ENCODE data around the gene ACTN1.
A peak's percentile ranks its signal among the peaks of the same experiment; 100 is the strongest.
"Not testable (repeated sequence)": the region's sequence is repeated elsewhere in the genome, so short reads cannot be mapped to it uniquely, and the experiment has no call there.

ACTN1 gene

GRCh38 chr14:68979021-68979721 lies at the start of gene ACTN1:
Gene ACTN1, minus strand, starts transcription at chr14:68979302. Its CDS starts 246 bp downstream, at chr14:68979056.
- peak; percentile 82 for DNase-seq
- peak; percentile 69 for ATAC-seq

GRCh38 chr14:69027242-69027913 lies 48.3 kb upstream of the ACTN1 start:
- ATAC-seq (no peak), DNase-seq (no peak)

DNA sequence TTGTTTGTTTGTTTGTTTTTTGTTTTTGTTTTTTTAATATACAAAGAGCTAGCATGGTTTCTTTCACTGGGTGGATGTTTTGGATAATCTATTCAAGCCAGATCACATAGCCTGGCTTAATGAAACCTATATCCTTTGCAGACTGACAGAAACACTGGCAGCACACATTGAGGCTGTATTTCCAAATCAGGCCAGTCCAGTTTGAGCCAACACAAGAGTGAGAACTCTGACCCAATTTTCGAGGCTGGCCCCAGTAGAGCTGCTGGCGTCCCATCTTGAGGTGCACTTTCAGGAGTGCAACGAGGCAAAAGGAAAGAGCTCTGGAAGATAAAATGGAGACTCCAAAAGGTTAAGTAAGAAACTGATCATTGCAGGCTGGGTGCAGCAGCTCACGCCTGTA lies 43.9 kb upstream of the ACTN1 start:
- DNase-seq (no peak), ATAC-seq (no peak)

GRCh38 chr14:69022093-69022492 lies 43.0 kb upstream of the ACTN1 start:
- DNase-seq, ATAC-seq: not testable (repeated sequence)

- ATAC-seq: no peak
Observed at GRCh38 chr14:69017706-69018105, 38.6 kb upstream of the ACTN1 start.

DNA sequence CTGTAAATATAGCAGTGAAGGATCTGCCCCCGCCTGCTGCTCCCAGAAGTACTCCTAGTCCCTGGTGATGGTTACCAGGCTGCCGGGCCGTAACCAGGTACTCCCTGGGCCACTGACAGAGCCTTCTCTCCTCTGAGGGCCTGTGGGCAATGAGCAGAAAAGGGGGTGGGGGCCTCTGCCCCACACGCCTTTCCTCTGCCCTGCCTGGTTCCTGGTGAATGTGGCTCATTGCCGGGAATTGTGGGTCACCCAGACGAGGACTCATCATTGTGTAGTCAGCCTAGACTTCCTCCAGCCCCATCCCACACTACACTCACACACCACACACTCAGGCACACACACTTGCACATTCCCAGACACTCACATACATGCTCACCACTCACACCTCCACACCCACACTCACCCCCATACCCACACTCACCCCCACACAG lies 35.7 kb upstream of the ACTN1 start:
- ATAC-seq: no peak
- DNase-seq: no peak

More at GRCh38 chr14:69017706-69018105, 38.6 kb upstream of the ACTN1 start:
- no peak for DNase-seq

DNA sequence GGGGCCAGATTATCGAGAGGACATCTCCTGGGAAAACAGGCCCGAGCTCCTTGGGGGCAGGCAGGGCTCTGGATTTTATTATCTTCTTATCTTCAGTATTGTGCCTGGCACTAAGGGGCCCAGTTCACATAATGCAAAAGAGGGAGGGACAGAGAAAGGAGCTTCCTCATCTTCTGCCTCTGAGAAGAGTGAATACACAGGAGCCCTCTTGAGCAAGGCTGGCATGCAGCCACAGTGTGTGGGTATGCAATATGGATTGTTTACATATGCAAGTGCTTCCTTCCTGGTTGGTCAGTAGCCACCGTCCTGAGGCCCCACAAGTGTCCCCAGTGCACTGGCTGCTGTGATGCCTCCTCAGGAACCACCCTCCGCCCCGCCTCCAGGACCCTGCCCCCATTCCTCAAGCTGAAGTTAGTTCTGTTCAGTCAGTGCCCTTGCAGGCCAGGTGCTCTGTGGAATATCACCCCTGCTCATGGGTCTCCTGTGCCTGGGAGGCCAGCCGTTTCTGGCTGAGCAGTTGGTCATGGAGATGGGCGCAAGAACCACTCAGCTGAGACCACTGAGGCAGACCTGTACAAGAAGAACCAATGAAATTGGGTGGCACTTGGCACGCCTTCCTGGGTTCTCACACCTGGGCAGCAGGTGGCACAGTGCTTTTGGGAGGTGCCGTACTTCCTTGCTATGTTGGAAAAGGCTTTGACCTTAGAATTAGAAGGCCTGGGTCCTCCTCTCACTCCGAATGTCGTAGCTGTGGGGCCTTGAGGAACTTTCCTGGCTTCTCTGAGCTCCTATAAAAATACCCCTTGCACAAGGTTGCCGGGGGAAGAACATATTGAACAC lies 35.1 kb upstream of the ACTN1 start:
- ATAC-seq: no peak

GRCh38 chr14:69012256-69012953 lies 33.3 kb upstream of the ACTN1 start:
- DNase-seq (no peak), ATAC-seq (no peak)

More for the DNA sequence above, 35.1 kb upstream of the ACTN1 start:
- no peak for DNase-seq

GRCh38 chr14:69010648-69011047 lies 31.5 kb upstream of the ACTN1 start:
- ATAC-seq: no peak
- DNase-seq: no peak

DNA sequence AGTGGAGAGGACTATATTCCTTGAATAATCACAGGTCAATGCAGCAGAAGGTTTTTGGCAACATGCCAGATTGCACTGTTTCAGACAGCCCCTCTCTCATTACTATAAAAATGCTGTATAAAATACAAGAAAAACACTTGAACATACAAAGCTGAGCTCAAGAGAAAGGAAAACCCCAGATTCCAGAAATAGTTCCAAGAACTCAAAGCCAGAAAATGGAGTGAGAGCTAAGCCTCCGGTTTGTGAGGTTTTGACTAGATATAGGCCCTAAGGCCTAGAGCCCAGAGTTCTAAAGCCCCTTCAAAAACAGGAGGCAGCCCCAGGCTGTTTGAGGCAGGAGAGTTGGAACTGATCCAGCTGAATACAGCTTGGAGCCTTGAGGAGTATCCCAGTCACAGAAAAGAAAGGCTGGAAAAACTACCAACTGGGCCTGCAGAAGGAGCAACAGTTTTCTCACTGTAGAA lies 29.4 kb upstream of the ACTN1 start:
- ATAC-seq: no peak
- no peak for DNase-seq

DNA sequence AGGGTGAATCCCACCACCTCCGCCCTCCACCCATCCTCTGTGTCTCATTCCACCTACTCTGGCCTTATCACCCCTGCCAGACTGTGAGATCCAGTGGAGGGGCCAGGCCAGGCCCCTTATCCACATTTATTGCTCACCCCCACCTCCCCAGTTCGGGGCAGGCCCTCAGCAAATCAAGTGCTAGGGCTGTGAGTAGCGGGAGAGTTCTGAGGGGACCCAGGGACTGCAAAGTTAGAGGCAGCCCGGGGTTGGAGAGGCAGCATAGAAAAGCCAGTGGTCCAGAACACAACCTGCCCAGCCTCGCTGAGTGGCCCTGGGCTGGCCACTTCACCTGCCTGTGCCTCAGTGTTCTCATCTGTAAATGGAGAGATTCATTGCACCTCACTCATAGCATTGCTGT lies 27.2 kb upstream of the ACTN1 start:
- ATAC-seq: no peak
- DNase-seq: no peak

DNA sequence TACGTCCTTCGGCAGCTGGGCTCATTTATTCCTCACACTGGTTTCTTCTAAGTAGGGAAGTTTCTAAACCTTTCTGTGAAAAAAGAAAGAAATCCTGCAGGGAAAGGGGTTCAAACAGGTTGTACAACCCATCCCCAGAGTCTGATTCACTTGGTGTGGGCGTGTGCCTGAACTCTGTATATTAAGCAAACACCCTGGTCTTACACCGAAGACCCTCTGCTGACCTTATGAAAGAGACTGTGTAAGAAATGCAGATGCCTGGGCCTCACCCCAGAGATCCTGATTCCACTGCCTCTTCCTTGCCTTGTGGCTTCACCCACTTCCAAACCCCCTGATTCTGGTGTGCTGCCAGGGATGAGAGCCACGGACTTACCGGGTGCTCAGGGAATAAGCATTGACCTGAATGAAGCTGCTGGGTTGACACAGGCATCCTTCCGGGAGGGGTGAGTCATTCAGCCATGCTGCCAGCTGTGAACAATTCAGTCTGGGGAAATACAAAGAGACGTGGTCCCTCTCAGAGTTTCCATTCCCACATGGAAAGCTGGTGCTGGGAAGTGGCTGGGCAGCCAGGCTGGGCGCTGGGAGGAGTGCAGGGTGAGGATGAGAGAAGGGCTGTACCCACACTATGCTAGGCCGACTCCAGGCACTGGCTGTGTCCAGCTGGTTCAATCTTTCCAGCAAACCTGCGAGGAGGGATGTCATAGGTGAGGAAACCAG lies 26.5 kb upstream of the ACTN1 start:
- peak; percentile 26 for ATAC-seq
- no peak for DNase-seq

- no peak for ATAC-seq
- no peak for DNase-seq
Observed at GRCh38 chr14:69004731-69005431, 25.8 kb upstream of the ACTN1 start.

DNA sequence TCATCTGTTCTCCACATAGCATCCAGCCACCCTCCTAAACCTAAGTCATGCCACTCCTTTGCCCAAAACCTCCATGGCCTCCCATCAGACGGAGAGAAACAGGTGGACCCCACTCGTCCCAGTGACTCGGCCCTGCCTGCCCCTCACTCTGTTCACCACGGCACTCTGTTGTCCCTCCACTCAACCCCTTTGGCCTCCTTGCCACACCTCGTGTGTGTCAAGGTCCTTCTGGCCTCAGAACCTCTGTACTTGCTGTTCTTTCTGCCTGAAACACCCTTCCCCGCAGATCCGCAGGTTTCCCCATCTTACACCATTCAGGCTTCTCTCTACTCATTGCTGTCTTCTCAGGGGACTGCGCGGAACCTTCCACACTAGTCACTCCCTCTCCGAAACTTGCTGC lies 24.5 kb upstream of the ACTN1 start:
- ATAC-seq (no peak), DNase-seq (no peak)

- ATAC-seq: no peak
- no peak for DNase-seq
Observed at GRCh38 chr14:69002069-69002468, 23.0 kb upstream of the ACTN1 start.

- no peak for DNase-seq
Observed at GRCh38 chr14:69001375-69001774, 22.3 kb upstream of the ACTN1 start.

GRCh38 chr14:68998062-68998461 lies 19.0 kb upstream of the ACTN1 start:
- ATAC-seq: no peak

More at GRCh38 chr14:69001375-69001774, 22.3 kb upstream of the ACTN1 start:
- no peak for ATAC-seq

DNA sequence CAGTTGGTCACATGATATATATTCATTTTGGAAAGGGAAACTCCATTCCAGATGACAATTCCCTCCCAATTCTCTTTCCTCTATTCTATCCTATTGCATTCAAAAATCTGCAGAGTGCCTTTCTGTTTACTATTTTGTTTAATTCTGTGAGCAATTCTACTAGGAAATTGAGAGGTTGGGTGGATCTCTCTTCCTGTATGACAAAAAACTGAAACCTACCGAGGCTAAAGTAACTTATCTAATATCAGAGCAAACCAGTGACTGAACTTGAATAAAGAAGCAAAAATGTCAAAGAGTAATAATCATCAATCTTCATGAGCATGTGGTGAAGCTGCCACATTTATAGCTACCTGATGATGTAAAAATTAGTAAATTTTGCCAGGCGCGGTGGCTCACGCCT lies 16.6 kb upstream of the ACTN1 start:
- ATAC-seq: no peak
- DNase-seq: no peak

More at GRCh38 chr14:68998062-68998461, 19.0 kb upstream of the ACTN1 start:
- no peak for DNase-seq

DNA sequence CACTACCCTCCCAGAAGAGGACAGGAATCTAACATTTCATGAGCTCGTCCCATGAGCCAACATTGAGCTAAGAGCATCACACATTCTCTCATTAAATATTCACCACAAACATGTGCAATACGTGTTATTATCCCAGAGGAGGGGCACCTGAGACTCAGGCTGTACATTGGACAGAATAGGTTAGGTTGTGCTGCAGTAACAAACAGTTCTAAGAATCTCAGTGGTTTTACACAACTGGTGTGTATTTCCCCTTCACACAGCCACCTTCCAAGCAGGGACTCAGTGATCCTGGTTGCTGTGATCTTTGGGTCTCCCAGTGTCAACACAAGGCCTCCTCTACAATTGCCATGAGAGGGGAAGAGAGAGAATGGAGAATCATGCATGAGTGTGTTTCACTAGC lies 15.0 kb upstream of the ACTN1 start:
- DNase-seq (no peak), ATAC-seq (no peak)

DNA sequence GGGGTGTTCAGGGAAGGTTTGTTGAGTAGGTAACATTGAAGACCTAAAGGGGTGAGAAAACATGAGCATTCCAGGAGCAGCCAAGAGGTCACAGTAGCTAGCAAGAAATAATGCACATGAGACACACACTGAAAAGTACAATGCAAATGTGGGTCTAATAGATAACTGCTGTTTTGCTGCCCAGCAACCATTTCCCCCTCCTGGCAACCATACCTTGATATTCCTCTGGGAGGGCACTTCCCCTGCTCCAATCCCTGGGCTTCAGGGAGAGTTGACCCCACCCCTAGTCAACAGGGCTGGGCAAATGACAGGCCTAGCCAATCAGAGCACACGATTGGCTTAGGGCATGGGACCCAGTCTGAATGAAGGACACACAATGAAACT lies 8.5 kb upstream of the ACTN1 start:
- ATAC-seq (no peak), DNase-seq (no peak)

Measured in stimulated activated naive CD8-positive, alpha-beta T cell treated with anti-CD3 and anti-CD28 coated beads, Interleukin-15, Interleukin-2, amounts not matched to agents 100 U/mL and 50 U/mL, for 24 hours (primary cell).